Head of caudate nucleus (tissue), 42 donors: ENCODE results near the gene OTOS.

Experiments used
- DNase-seq, 42 donors: peaks; one replicate each; pipeline versions ENCODE4 v3.0.0 to v3.0.0-alpha.2; 2020 to 2021; ENCODE audit warnings: mixed read lengths in 7 of 42
- intact Hi-C: fragments of 100-400 bp; cut with DNase I; formaldehyde crosslinking; loops from one replicate; pipeline ENCODE4 v1.15.0; 2022

Gene OTOS

DNA sequence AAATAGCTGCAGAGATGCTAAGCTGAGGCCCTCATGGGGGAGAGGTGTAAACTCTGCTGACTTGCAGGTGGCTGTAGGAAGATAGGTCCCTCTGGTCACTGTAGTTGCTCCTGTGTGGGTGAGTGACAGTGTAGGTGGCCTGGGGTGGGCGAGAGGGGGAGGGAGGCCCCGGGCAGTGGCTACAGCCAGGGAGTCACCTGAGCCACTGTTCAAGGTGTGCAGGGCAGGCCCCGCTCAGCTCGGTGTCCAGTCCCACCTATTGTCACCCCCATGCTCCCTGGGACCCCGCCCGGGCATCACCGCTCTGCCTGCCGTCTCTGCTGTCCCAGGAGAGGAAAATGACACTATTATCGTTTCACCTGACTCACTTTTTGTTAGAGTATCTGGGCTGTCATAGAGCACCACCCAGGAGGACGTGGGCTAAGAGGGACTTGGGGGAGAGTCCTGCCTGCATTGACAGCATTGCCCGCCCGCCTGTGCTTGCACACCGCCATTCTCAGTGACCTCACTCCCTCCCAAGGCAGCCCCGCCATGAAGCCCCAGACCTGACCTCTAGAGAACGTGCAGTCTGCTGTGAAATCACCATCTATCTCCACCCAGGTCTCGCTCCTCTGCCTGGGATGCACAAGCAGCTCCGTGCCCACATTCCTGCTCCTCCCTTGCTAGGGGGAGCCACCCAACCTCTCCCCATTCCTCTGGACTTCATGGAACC lies 33.5 kb downstream of the OTOS start:
- DNase-seq, result no peak
- intact Hi-C loops, result no loop called here

DNA sequence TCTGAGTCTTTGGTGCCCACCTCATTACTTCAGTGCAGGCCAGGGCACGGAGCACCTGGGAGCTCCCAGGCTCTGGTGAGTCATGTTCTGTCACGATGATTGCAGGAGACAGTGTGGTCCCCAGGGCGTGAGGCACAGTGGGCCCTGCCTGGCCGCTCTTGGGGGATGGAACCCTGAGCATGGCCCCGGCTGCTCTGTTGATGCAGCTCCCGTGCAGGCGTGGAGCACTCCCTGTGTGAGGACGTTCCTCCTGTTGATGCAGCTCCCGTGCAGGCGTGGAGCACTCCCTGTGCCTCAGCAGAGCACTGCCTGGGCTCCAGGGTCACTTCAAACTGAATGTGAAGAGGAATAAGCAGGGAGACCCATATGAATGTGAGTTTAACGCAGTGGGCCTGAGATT lies 34.5 kb downstream of the OTOS start:
- intact Hi-C loops, result no loop called here
- DNase-seq, result no peak

DNA sequence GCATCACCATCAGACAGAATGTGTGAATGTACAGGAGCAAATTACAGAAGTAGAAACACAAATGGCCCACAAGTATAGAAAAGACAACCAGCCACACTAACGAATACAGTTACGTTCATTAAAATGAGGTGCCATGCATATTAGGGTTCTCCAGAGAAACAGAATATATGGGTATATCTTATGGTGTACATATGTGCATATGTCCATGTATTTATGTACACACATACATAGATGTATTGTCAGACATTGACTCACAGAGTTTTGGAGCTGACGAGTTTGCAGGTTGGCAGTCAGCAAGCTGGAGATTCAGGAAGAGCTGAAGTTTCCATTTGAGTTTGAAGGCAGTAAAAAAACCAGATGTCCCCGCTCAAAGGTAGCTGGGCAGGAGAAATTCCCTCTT lies 37.3 kb downstream of the OTOS start:
- DNase-seq, result no peak
- intact Hi-C loops, result no loop called here

GRCh38 chr2:240098349-240098748 lies 42.1 kb downstream of the OTOS start:
- DNase-seq, result no peak
- intact Hi-C loops, result no loop called here

- peak in 1 of 42 donors; percentile 18 for DNase-seq
These were observed 44.6 kb downstream of the OTOS start for GRCh38 chr2:240095556-240096523.

GRCh38 chr2:240089306-240089705 lies 51.2 kb downstream of the OTOS start:
- intact Hi-C loops, result no loop called here

More at GRCh38 chr2:240095556-240096523, 44.6 kb downstream of the OTOS start:
- intact Hi-C loops, result no loop called here

More at GRCh38 chr2:240089306-240089705, 51.2 kb downstream of the OTOS start:
- DNase-seq, result no peak
